ENCODE results near the gene LRRN2.

GRCh38 chr1:204589409-204590038 lies 96.0 kb downstream of the LRRN2 start:
- TF ChIP-seq CTCF (IDR thresholded peaks at IDR 0.05) (no peak), POLR2A (IDR thresholded peaks at IDR 0.05) (no peak), POLR2AphosphoS5 (IDR thresholded peaks at IDR 0.05) (no peak)

Measured in stomach (tissue), 4 donors.